GM23338 (cell line): ENCODE results near the gene ULK4.

Experiments used
- CREB1 ChIP-seq: fragments of 250-450 bp; sonication (Bioruptor Pico); IDR thresholded peaks from 2 replicates; pipeline ENCODE4 v1.5.0; 2020; ENCODE audit warnings: low read depth, mild to moderate bottlenecking, moderate library complexity
- EZH2 ChIP-seq: fragments of 200-600 bp; sonication (generic); IDR thresholded peaks from one replicate; pipeline ENCODE4 v1.8.0; 2017; ENCODE audit warnings: antibody characterized with exemption, mild to moderate bottlenecking, low read depth; ENCODE audit not compliant: unreplicated experiment
- EZH2phosphoT487 ChIP-seq: fragments of 200-600 bp; sonication (generic); IDR thresholded peaks from one replicate; pipeline ENCODE4 v1.8.1; 2018; ENCODE audit warnings: antibody characterized with exemption; ENCODE audit not compliant: unreplicated experiment
- JUNB ChIP-seq: IDR thresholded peaks from one replicate; pipeline ENCODE4 v1.6.1; 2016; ENCODE audit warnings: antibody characterized with exemption; ENCODE audit not compliant: unreplicated experiment
- POLR2AphosphoS5 ChIP-seq: IDR thresholded peaks from 2 replicates; pipeline ENCODE4 v1.6.1; 2016; ENCODE audit warnings: antibody characterized with exemption, low read depth
- ZNF114 ChIP-seq: fragments of 250-450 bp; sonication (Bioruptor Pico); IDR thresholded peaks from 2 replicates; pipeline ENCODE4 v1.5.0; 2020; ENCODE audit warnings: mild to moderate bottlenecking, moderate library complexity
- ZNF331 ChIP-seq: fragments of 250-450 bp; sonication (Bioruptor Pico); IDR thresholded peaks from 2 replicates; pipeline ENCODE4 v1.5.0; 2020; ENCODE audit warnings: low read depth, mild to moderate bottlenecking, moderate library complexity
- TF ChIP-seq, protein P1 (sequence below), 2 experiments: fragments of 200-600 bp in 1 of 2; sonication (generic) in 1 of 2; conservative IDR thresholded peaks; 2 replicates each; pipeline versions ENCODE4 v1.5.1 to v1.6.1; 2016 to 2017; ENCODE audit warnings: antibody characterized with exemption in 2 of 2, low read depth in 2 of 2, mild to moderate bottlenecking in 2 of 2, moderate library complexity in 1 of 2
- TF ChIP-seq, protein P2 (sequence below): IDR thresholded peaks from one replicate; pipeline ENCODE4 v1.6.1; 2018; ENCODE audit warnings: antibody characterized with exemption; ENCODE audit not compliant: unreplicated experiment
- TF ChIP-seq, protein P3 (sequence below): fragments of 250-450 bp; sonication (Bioruptor Pico); IDR thresholded peaks from 2 replicates; pipeline ENCODE4 v1.5.0; 2020; ENCODE audit warnings: mild to moderate bottlenecking, moderate library complexity

DNA sequence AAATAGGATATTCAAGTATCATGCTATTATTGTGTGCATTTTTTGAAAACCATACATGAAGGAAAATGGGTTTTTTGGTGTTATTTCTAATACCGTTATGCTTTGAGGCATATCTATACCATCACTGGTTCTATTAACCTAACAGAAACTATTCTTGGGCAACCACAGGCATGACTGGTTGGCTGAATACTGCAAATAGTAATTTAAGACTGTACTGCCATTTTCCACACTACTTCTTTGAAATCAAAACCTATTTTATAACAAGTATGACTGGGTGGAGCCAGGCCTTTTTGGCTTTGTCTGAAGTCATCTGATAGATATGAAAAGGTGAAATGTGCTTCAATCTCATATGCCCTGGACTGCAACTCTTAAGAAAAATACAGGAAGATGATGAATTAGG lies 115.1 kb downstream of the ULK4 start:
- TF ChIP-seq EZH2phosphoT487 = no peak
- TF ChIP-seq, protein P1, sequence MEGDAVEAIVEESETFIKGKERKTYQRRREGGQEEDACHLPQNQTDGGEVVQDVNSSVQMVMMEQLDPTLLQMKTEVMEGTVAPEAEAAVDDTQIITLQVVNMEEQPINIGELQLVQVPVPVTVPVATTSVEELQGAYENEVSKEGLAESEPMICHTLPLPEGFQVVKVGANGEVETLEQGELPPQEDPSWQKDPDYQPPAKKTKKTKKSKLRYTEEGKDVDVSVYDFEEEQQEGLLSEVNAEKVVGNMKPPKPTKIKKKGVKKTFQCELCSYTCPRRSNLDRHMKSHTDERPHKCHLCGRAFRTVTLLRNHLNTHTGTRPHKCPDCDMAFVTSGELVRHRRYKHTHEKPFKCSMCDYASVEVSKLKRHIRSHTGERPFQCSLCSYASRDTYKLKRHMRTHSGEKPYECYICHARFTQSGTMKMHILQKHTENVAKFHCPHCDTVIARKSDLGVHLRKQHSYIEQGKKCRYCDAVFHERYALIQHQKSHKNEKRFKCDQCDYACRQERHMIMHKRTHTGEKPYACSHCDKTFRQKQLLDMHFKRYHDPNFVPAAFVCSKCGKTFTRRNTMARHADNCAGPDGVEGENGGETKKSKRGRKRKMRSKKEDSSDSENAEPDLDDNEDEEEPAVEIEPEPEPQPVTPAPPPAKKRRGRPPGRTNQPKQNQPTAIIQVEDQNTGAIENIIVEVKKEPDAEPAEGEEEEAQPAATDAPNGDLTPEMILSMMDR (conservative IDR thresholded peaks at IDR 0.05; ENCODE audit: low read depth in 2 of 2) = no peak
- no peak for TF ChIP-seq CREB1 (CRISPR knock-in tag)
- no peak for TF ChIP-seq ZNF114 (CRISPR knock-in tag)
- TF ChIP-seq JUNB = no peak
- no peak for TF ChIP-seq EZH2
- no peak for TF ChIP-seq POLR2AphosphoS5
- TF ChIP-seq, protein P2, sequence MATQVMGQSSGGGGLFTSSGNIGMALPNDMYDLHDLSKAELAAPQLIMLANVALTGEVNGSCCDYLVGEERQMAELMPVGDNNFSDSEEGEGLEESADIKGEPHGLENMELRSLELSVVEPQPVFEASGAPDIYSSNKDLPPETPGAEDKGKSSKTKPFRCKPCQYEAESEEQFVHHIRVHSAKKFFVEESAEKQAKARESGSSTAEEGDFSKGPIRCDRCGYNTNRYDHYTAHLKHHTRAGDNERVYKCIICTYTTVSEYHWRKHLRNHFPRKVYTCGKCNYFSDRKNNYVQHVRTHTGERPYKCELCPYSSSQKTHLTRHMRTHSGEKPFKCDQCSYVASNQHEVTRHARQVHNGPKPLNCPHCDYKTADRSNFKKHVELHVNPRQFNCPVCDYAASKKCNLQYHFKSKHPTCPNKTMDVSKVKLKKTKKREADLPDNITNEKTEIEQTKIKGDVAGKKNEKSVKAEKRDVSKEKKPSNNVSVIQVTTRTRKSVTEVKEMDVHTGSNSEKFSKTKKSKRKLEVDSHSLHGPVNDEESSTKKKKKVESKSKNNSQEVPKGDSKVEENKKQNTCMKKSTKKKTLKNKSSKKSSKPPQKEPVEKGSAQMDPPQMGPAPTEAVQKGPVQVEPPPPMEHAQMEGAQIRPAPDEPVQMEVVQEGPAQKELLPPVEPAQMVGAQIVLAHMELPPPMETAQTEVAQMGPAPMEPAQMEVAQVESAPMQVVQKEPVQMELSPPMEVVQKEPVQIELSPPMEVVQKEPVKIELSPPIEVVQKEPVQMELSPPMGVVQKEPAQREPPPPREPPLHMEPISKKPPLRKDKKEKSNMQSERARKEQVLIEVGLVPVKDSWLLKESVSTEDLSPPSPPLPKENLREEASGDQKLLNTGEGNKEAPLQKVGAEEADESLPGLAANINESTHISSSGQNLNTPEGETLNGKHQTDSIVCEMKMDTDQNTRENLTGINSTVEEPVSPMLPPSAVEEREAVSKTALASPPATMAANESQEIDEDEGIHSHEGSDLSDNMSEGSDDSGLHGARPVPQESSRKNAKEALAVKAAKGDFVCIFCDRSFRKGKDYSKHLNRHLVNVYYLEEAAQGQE = no peak
- no peak for TF ChIP-seq ZNF331 (CRISPR knock-in tag)
- TF ChIP-seq, protein P3, sequence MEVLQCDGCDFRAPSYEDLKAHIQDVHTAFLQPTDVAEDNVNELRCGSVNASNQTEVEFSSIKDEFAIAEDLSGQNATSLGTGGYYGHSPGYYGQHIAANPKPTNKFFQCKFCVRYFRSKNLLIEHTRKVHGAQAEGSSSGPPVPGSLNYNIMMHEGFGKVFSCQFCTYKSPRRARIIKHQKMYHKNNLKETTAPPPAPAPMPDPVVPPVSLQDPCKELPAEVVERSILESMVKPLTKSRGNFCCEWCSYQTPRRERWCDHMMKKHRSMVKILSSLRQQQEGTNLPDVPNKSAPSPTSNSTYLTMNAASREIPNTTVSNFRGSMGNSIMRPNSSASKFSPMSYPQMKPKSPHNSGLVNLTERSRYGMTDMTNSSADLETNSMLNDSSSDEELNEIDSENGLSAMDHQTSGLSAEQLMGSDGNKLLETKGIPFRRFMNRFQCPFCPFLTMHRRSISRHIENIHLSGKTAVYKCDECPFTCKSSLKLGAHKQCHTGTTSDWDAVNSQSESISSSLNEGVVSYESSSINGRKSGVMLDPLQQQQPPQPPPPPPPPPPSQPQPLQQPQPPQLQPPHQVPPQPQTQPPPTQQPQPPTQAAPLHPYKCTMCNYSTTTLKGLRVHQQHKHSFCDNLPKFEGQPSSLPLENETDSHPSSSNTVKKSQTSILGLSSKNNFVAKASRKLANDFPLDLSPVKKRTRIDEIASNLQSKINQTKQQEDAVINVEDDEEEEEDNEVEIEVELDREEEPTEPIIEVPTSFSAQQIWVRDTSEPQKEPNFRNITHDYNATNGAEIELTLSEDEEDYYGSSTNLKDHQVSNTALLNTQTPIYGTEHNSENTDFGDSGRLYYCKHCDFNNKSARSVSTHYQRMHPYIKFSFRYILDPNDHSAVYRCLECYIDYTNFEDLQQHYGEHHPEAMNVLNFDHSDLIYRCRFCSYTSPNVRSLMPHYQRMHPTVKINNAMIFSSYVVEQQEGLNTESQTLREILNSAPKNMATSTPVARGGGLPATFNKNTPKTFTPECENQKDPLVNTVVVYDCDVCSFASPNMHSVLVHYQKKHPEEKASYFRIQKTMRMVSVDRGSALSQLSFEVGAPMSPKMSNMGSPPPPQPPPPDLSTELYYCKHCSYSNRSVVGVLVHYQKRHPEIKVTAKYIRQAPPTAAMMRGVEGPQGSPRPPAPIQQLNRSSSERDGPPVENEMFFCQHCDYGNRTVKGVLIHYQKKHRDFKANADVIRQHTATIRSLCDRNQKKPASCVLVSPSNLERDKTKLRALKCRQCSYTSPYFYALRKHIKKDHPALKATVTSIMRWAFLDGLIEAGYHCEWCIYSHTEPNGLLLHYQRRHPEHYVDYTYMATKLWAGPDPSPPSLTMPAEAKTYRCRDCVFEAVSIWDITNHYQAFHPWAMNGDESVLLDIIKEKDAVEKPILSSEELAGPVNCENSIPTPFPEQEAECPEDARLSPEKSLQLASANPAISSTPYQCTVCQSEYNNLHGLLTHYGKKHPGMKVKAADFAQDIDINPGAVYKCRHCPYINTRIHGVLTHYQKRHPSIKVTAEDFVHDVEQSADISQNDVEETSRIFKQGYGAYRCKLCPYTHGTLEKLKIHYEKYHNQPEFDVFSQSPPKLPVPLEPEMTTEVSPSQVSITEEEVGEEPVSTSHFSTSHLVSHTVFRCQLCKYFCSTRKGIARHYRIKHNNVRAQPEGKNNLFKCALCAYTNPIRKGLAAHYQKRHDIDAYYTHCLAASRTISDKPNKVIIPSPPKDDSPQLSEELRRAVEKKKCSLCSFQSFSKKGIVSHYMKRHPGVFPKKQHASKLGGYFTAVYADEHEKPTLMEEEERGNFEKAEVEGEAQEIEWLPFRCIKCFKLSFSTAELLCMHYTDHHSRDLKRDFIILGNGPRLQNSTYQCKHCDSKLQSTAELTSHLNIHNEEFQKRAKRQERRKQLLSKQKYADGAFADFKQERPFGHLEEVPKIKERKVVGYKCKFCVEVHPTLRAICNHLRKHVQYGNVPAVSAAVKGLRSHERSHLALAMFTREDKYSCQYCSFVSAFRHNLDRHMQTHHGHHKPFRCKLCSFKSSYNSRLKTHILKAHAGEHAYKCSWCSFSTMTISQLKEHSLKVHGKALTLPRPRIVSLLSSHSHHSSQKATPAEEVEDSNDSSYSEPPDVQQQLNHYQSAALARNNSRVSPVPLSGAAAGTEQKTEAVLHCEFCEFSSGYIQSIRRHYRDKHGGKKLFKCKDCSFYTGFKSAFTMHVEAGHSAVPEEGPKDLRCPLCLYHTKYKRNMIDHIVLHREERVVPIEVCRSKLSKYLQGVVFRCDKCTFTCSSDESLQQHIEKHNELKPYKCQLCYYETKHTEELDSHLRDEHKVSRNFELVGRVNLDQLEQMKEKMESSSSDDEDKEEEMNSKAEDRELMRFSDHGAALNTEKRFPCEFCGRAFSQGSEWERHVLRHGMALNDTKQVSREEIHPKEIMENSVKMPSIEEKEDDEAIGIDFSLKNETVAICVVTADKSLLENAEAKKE (CRISPR knock-in tag) = no peak
